GM19025 (cell line): ENCODE measurements around the gene CCDC171.

ENCODE experiments used
- ATAC-seq: cut with Tn5 transposase; IDR thresholded peaks from one replicate; pipeline ENCODE4 v1.9.1; 2021; ENCODE audit warnings: mild to moderate bottlenecking, low read depth, moderate library complexity; ENCODE audit not compliant: unreplicated experiment

The CCDC171 gene

GRCh38 chr9:15972760-15973159, 419.9 kb downstream of the CCDC171 start:
- ATAC-seq, result no peak

GRCh38 chr9:15975101-15975778, 422.4 kb downstream of the CCDC171 start:
- no peak for ATAC-seq

- ATAC-seq, result no peak
Observed at GRCh38 chr9:15977438-15977837, 424.6 kb downstream of the CCDC171 start.

- ATAC-seq, result no peak
Observed at GRCh38 chr9:15982182-15982581, 429.3 kb downstream of the CCDC171 start.

GRCh38 chr9:15999422-16000339, 446.8 kb downstream of the CCDC171 start:
- ATAC-seq, result no peak

GRCh38 chr9:16000811-16001210, 448.0 kb downstream of the CCDC171 start:
- ATAC-seq, result no peak

- no peak for ATAC-seq
Observed at GRCh38 chr9:16001856-16002255, 449.0 kb downstream of the CCDC171 start.

GRCh38 chr9:16002816-16003215, 450.0 kb downstream of the CCDC171 start:
- ATAC-seq, result no peak

- ATAC-seq, result no peak
Observed at GRCh38 chr9:16003785-16004184, 450.9 kb downstream of the CCDC171 start.

GRCh38 chr9:16004613-16005012, 451.8 kb downstream of the CCDC171 start:
- ATAC-seq, result no peak

GRCh38 chr9:16010221-16010620, 457.4 kb downstream of the CCDC171 start:
- ATAC-seq, result no peak

- ATAC-seq, result no peak
Observed at GRCh38 chr9:16012621-16013020, 459.8 kb downstream of the CCDC171 start.

GRCh38 chr9:16013366-16013765, 460.5 kb downstream of the CCDC171 start:
- ATAC-seq, result no peak

- ATAC-seq, result no peak
Observed at GRCh38 chr9:16013826-16014225, 461.0 kb downstream of the CCDC171 start.

- ATAC-seq, result no peak
Observed at GRCh38 chr9:16022228-16022627, 469.4 kb downstream of the CCDC171 start.

- no peak for ATAC-seq
Observed at GRCh38 chr9:16023446-16023845, 470.6 kb downstream of the CCDC171 start.
